NCI-H2196 (cell line): ENCODE data around the gene OSBP2.
"Not testable (repeated sequence)": the region's sequence is repeated elsewhere in the genome, so short reads cannot be mapped to it uniquely, and the experiment has no call there.

Experiments
- DNase-seq: peaks from one replicate; lab custom pipeline; 2025; ENCODE audit not compliant: unreplicated experiment; lab: John Stamatoyannopoulos, UW

The OSBP2 gene

GRCh38 chr22:30755759-30756124 is 61.1 kb downstream of the OSBP2 start:
- DNase-seq: no peak

- DNase-seq: peak; percentile 38
These were observed 69.4 kb downstream of the OSBP2 start for GRCh38 chr22:30763815-30764673.

- no peak for DNase-seq
These were observed 73.0 kb downstream of the OSBP2 start for GRCh38 chr22:30767661-30768060.

GRCh38 chr22:30770716-30771115 is 76.0 kb downstream of the OSBP2 start:
- DNase-seq: no peak

- DNase-seq: no peak
These were observed 79.2 kb downstream of the OSBP2 start for GRCh38 chr22:30773919-30774318.

- DNase-seq: no peak
These were observed 79.9 kb downstream of the OSBP2 start for GRCh38 chr22:30774566-30774965.

GRCh38 chr22:30776476-30776875 is 81.8 kb downstream of the OSBP2 start:
- no peak for DNase-seq

GRCh38 chr22:30777146-30777545 is 82.5 kb downstream of the OSBP2 start:
- not testable (repeated sequence) for DNase-seq

GRCh38 chr22:30777587-30777986 is 82.9 kb downstream of the OSBP2 start:
- no peak for DNase-seq

GRCh38 chr22:30778261-30778660 is 83.6 kb downstream of the OSBP2 start:
- DNase-seq: no peak

GRCh38 chr22:30780026-30780425 is 85.4 kb downstream of the OSBP2 start:
- DNase-seq: no peak

GRCh38 chr22:30781271-30781875 is 86.7 kb downstream of the OSBP2 start:
- no peak for DNase-seq

- no peak for DNase-seq
These were observed 87.9 kb downstream of the OSBP2 start for GRCh38 chr22:30782613-30783012.

GRCh38 chr22:30783021-30783420 is 88.3 kb downstream of the OSBP2 start:
- DNase-seq: no peak

GRCh38 chr22:30785527-30785926 is 90.9 kb downstream of the OSBP2 start:
- no peak for DNase-seq

- DNase-seq: no peak
These were observed 95.7 kb downstream of the OSBP2 start for GRCh38 chr22:30790366-30790765.

GRCh38 chr22:30792456-30792855 is 97.8 kb downstream of the OSBP2 start:
- DNase-seq: no peak

GRCh38 chr22:30795118-30795517 is 100.4 kb downstream of the OSBP2 start:
- no peak for DNase-seq

GRCh38 chr22:30801695-30802094 is 107.0 kb downstream of the OSBP2 start:
- no peak for DNase-seq

- peak; percentile 37 for DNase-seq
These were observed 107.8 kb downstream of the OSBP2 start for GRCh38 chr22:30802202-30803166.

- no peak for DNase-seq
These were observed 109.0 kb downstream of the OSBP2 start for GRCh38 chr22:30803679-30804078.
